ENCODE results near the gene CELF2.

DNA sequence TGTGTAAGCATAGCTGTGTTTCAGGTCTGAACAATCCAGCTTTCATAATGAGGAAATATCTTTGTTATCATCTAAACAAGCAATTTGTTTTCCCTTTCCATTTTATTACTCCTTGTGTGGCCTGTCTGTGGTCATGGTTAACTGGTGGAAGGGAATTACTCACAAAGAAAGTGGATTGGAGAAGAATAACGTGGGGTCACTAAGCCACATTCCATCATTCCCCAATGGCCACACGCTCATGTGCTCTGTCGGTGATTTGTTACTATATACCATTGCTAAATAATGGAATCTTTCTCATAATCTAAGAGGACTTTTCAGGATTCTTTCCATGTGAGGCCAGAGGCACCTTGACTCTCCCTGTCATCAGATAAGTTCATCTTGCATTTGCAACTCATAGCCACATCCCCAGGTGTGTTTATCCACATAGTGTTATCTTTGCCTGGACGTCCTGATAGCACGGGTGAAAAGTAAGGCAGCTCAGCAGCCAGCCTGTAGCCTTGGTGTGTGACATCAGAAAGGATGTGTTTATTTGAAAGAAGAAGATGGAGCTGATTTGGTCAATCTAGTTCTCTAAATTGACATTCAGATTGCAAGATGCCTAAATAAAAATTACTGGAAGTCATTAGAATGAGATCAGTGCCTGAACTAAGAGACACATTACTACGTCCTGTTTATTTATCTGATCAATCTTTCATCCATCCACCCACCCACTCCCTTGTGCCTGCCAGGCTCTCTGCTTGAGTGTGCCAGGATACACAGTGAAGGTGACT lies 128.9 kb downstream of the CELF2 start:
- TF ChIP-seq, protein P1, sequence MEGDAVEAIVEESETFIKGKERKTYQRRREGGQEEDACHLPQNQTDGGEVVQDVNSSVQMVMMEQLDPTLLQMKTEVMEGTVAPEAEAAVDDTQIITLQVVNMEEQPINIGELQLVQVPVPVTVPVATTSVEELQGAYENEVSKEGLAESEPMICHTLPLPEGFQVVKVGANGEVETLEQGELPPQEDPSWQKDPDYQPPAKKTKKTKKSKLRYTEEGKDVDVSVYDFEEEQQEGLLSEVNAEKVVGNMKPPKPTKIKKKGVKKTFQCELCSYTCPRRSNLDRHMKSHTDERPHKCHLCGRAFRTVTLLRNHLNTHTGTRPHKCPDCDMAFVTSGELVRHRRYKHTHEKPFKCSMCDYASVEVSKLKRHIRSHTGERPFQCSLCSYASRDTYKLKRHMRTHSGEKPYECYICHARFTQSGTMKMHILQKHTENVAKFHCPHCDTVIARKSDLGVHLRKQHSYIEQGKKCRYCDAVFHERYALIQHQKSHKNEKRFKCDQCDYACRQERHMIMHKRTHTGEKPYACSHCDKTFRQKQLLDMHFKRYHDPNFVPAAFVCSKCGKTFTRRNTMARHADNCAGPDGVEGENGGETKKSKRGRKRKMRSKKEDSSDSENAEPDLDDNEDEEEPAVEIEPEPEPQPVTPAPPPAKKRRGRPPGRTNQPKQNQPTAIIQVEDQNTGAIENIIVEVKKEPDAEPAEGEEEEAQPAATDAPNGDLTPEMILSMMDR (IDR thresholded peaks at IDR 0.05) = no peak
- TF ChIP-seq EP300 (IDR thresholded peaks at IDR 0.05) = no peak
